ENCODE measurements around the gene STK26. TPM values are rescaled to one million over a fixed set of nuclear protein-coding genes. Genes with fewer than 3 reads are reported as not detected.
"Not testable (repeated sequence)": the region's sequence is repeated elsewhere in the genome, so short reads cannot be mapped to it uniquely, and the experiment has no call there.

The STK26 gene
- total and polyA plus RNA-seq, 8 donors, result 13.1 to 23.1 (median 20.0) TPM

- DNase-seq, result no peak
- peaks cover 0 to 19% of the 10 kb centered on the region in 2 donors for H3K27me3 ChIP-seq
- TF ChIP-seq CTCF (IDR thresholded peaks at IDR 0.05), result no peak
Measured at GRCh38 chrX:132043977-132044376, 20.9 kb downstream of the STK26 start.

GRCh38 chrX:132044953-132045352 lies 21.9 kb downstream of the STK26 start:
- Histone ChIP-seq H3K27me3 (peaks cover 0 to 22% of the 10 kb centered on the region in 2 donors), H3K27ac (no peak overlapping the region), H3K9me3 (no peaks in the 10 kb centered on the region), H3K4me3 (no peak overlapping the region), H3K4me1 (no peaks in the 10 kb centered on the region), H3K36me3 (no peaks in the 10 kb centered on the region)
- intact Hi-C loops (cut with DNase I), result no loop called here
- DNase-seq, result no peak
- no peak for ATAC-seq
- no peak for TF ChIP-seq CTCF (IDR thresholded peaks at IDR 0.05)

More at GRCh38 chrX:132043977-132044376, 20.9 kb downstream of the STK26 start:
- intact Hi-C loops (cut with DNase I), result no loop called here
- no peaks in the 10 kb centered on the region for H3K36me3 ChIP-seq
- H3K9me3 ChIP-seq, result no peaks in the 10 kb centered on the region
- no peak for ATAC-seq
- H3K4me1 ChIP-seq, result no peaks in the 10 kb centered on the region
- H3K27ac ChIP-seq, result no peak overlapping the region
- no peak overlapping the region for H3K4me3 ChIP-seq

- peaks cover 0 to 22% of the 10 kb centered on the region in 2 donors for H3K27me3 ChIP-seq
- H3K9me3 ChIP-seq, result no peaks in the 10 kb centered on the region
- no peaks in the 10 kb centered on the region for H3K4me1 ChIP-seq
- ATAC-seq, result no peak
- no peaks in the 10 kb centered on the region for H3K36me3 ChIP-seq
- TF ChIP-seq CTCF (IDR thresholded peaks at IDR 0.05), result no peak
- DNase-seq, result no peak
- no peak overlapping the region for H3K27ac ChIP-seq
- no peak overlapping the region for H3K4me3 ChIP-seq
- intact Hi-C loops (cut with DNase I), result no loop called here
Measured at GRCh38 chrX:132045456-132045855, 22.4 kb downstream of the STK26 start.

- ATAC-seq (no peak), DNase-seq (no peak)
- TF ChIP-seq CTCF (IDR thresholded peaks at IDR 0.05), result no peak
Measured at GRCh38 chrX:132046533-132046932, 23.4 kb downstream of the STK26 start.

GRCh38 chrX:132051778-132052177 lies 28.7 kb downstream of the STK26 start:
- H3K27me3 ChIP-seq; H3K4me1 ChIP-seq; DNase-seq; H3K36me3 ChIP-seq; H3K9me3 ChIP-seq; H3K27ac ChIP-seq; intact Hi-C loops (cut with DNase I); H3K4me3 ChIP-seq; ATAC-seq: not testable (repeated sequence)

More at GRCh38 chrX:132046533-132046932, 23.4 kb downstream of the STK26 start:
- H3K27ac ChIP-seq, result no peak overlapping the region
- H3K27me3 ChIP-seq, result peaks cover 0 to 16% of the 10 kb centered on the region in 2 donors
- intact Hi-C loops (cut with DNase I), result no loop called here
- H3K9me3 ChIP-seq, result no peaks in the 10 kb centered on the region
- H3K4me1 ChIP-seq, result no peaks in the 10 kb centered on the region
- H3K4me3 ChIP-seq, result no peak overlapping the region
- no peaks in the 10 kb centered on the region for H3K36me3 ChIP-seq

GRCh38 chrX:132058050-132058449 lies 34.9 kb downstream of the STK26 start:
- no peak for TF ChIP-seq CTCF (IDR thresholded peaks at IDR 0.05)
- no peaks in the 10 kb centered on the region for H3K36me3 ChIP-seq
- no peak overlapping the region for H3K27ac ChIP-seq
- H3K4me3 ChIP-seq, result no peak overlapping the region
- no peaks in the 10 kb centered on the region for H3K4me1 ChIP-seq
- H3K27me3 ChIP-seq, result peaks cover 0 to 5% of the 10 kb centered on the region in 2 donors
- H3K9me3 ChIP-seq, result no peaks in the 10 kb centered on the region
- intact Hi-C loops (cut with DNase I), result no loop called here
- ATAC-seq, result no peak
- DNase-seq, result no peak

All from left lung (tissue), 10 donors.